AG04450 (cell line): ENCODE results near the gene TMEM202. TPM values are rescaled to one million over a fixed set of nuclear protein-coding genes. Genes with fewer than 3 reads are reported as not detected.
A peak's percentile ranks its signal among the peaks of the same experiment; 100 is the strongest.

Experiments
- CTCF ChIA-PET: fragments of 300-600, 350-600 bp; formaldehyde crosslinking; extraction: SDS; loops from one replicate; lab custom pipeline; 2022; ENCODE audit warnings: antibody characterized with exemption, inconsistent platforms; lab: Charles Lee
- POLR2A ChIA-PET: fragments of 350-600 bp; formaldehyde crosslinking; extraction: SDS; loops from one replicate; lab custom pipeline; 2021; ENCODE audit warnings: antibody characterized with exemption, inconsistent platforms; lab: Yijun Ruan, JAX
- DNase-seq: peaks from one replicate; pipeline ENCODE4 v3.0.0-alpha.2; 2011; ENCODE audit warnings: low read depth, low spot score
- H3K27ac ChIP-seq: one replicate; pipeline ENCODE4 v1.5.1; 2012; ENCODE audit warnings: low read depth, low read length, control low read depth
- H3K27me3 ChIP-seq: one replicate; pipeline ENCODE4 v1.6.0; 2012; ENCODE audit warnings: low read length; ENCODE audit not compliant: control insufficient read depth, insufficient read depth
- H3K4me3 ChIP-seq: 2 replicates; pipeline ENCODE4 v1.5.1; 2011; ENCODE audit warnings: mild to moderate bottlenecking, low read depth, low read length, control low read depth
- H3K9me3 ChIP-seq: 2 replicates; pipeline ENCODE4 v1.5.1; 2012; ENCODE audit warnings: low read length; ENCODE audit not compliant: control insufficient read depth, insufficient read depth
- CTCF ChIP-seq: IDR thresholded peaks from 2 replicates; pipeline ENCODE4 v1.5.1; 2011; ENCODE audit warnings: low read depth, low read length, control low read depth, inconsistent platforms
- polyA plus RNA-seq: library from polyadenylated mRNA; depleted of rRNA; stranded (reverse); fragments of >200 nt; gene quantifications from 2 replicates; pipeline ENCODE4 v1.2.3, GENCODE V29; 2011

The TMEM202 gene
- polyA plus RNA-seq, 1 experiment: not detected

- H3K9me3 ChIP-seq: no peaks in the 10 kb centered on the region
- no peaks in the 10 kb centered on the region for H3K27me3 ChIP-seq
- no peak for TF ChIP-seq CTCF
- POLR2A ChIA-PET: no interaction called here
- CTCF ChIA-PET: interaction anchor here (0.5 kb wide), 1 partner anchor 184 kb away, joined by 3 read pairs; no protein-coding TSS in a partner anchor
- DNase-seq: peak; percentile 23
- no peak overlapping the region for H3K4me3 ChIP-seq
- H3K27ac ChIP-seq: peak overlapping the region; percentile 55
Observed at GRCh38 chr15:72358650-72359171, 39.4 kb upstream of the TMEM202 start.

- H3K27ac ChIP-seq: no peak overlapping the region
- H3K27me3 ChIP-seq: no peaks in the 10 kb centered on the region
- ChIA-PET POLR2A (interaction anchor here (1.3 kb wide), 1 partner anchor 15 kb away, joined by 4 read pairs; the partner anchor contains the start of gene HEXA), CTCF (no interaction called here)
- H3K4me3 ChIP-seq: no peak overlapping the region
- no peaks in the 10 kb centered on the region for H3K9me3 ChIP-seq
- no peak for TF ChIP-seq CTCF
- no peak for DNase-seq
Observed at GRCh38 chr15:72361176-72361575, 36.9 kb upstream of the TMEM202 start.

- CTCF ChIA-PET: no interaction called here
- no peak for TF ChIP-seq CTCF
- Histone ChIP-seq H3K4me3 (no peak overlapping the region), H3K27me3 (no peaks in the 10 kb centered on the region), H3K27ac (no peak overlapping the region), H3K9me3 (no peaks in the 10 kb centered on the region)
- POLR2A ChIA-PET: interaction anchor here (1.1 kb wide), 1 partner anchor 10 kb away, joined by 3 read pairs; the partner anchor contains the start of gene HEXA
- no peak for DNase-seq
Observed at GRCh38 chr15:72365844-72366243, 32.3 kb upstream of the TMEM202 start.

- TF ChIP-seq CTCF: no peak
- Histone ChIP-seq H3K27ac (no peak overlapping the region), H3K27me3 (no peaks in the 10 kb centered on the region), H3K4me3 (no peak overlapping the region), H3K9me3 (no peaks in the 10 kb centered on the region)
- CTCF ChIA-PET: interaction anchor here (1.0 kb wide), 1 partner anchor 304 kb away, joined by 3 read pairs; no protein-coding TSS in a partner anchor
- POLR2A ChIA-PET: no interaction called here
- no peak for DNase-seq
Observed at GRCh38 chr15:72368325-72368724, 29.8 kb upstream of the TMEM202 start.

GRCh38 chr15:72368899-72369298 is 29.2 kb upstream of the TMEM202 start:
- Histone ChIP-seq H3K27me3 (no peaks in the 10 kb centered on the region), H3K27ac (no peak overlapping the region), H3K9me3 (no peaks in the 10 kb centered on the region), H3K4me3 (no peak overlapping the region)
- CTCF ChIA-PET: no interaction called here
- no peak for TF ChIP-seq CTCF
- no peak for DNase-seq
- POLR2A ChIA-PET: no interaction called here
